Right cardiac atrium (tissue), 5 donors: ENCODE data around the gene MAML3. TPM values are rescaled to one million over a fixed set of nuclear protein-coding genes. Genes with fewer than 3 reads are reported as not detected.

Source experiments
- ATAC-seq, 2 donors: fragments of 200-7000 bp; cut with Tn5 transposase; one replicate each; pipeline versions ENCODE4 v1.8.0 to v1.9.1; 2020; ENCODE audit warnings: moderate library complexity in 2 of 2, mild to moderate bottlenecking in 1 of 2
- DNase-seq, 3 donors: peaks; one replicate each; pipeline ENCODE4 v3.0.0-alpha.2; 2020
- H3K27ac ChIP-seq: one replicate; pipeline ENCODE4 v1.5.1; 2013; ENCODE audit warnings: mild to moderate bottlenecking, low read length, control low read depth, moderate library complexity
- H3K27me3 ChIP-seq: one replicate; pipeline ENCODE4 v1.6.1; 2013; ENCODE audit not compliant: control insufficient read depth, insufficient read depth
- H3K4me1 ChIP-seq: one replicate; pipeline ENCODE4 v1.6.1; 2013; ENCODE audit warnings: low read length; ENCODE audit not compliant: control insufficient read depth, insufficient read depth
- H3K4me3 ChIP-seq: one replicate; pipeline ENCODE4 v1.5.1; 2013; ENCODE audit warnings: low read length, control low read depth
- H3K9me3 ChIP-seq: one replicate; pipeline ENCODE4 v1.6.1; 2013; ENCODE audit warnings: low read length; ENCODE audit not compliant: control insufficient read depth
- WGBS: extraction: QIAGEN DNeasy Blood & Tissue Kit; methylation state at CpG from one replicate; pipeline ENCODE4 v1.1.7; 2013; 5-methylcytosine and 5-hydroxymethylcytosine counted together
- intact Hi-C, 4 donors: fragments of 100-400 bp; cut with DNase I; formaldehyde crosslinking; loops; one replicate each; pipeline versions ENCODE4 v1.11.0 to v1.14.0; 2022 to 2023
- polyA plus RNA-seq: library from polyadenylated mRNA; stranded (reverse); fragments of 200-250 nt; gene quantifications from one replicate; pipeline ENCODE4 v1.2.3, GENCODE V29; 2013
- total RNA-seq, 4 donors: library from RNA; stranded (reverse); fragmentation: NEBNext Ultra II Directional; extraction: Animal tissue kit (Norgen Biotek cat#: 25700); gene quantifications; one replicate each; pipeline ENCODE4 v1.2.1, GENCODE V29; 2021
- donor health status: healthy with polysubstance abuse.
- donor health status: DM: no; HTN: yes; CAD: no.
- donor health status: DM: no; HTN: no; CAD: no.
- donor health status: DM: no; HTN: yes; CAD: no; lungs with severe emphysema.
- donor health status: DM: yes; HTN: yes; CAD: no.

Gene MAML3
- total and polyA plus RNA-seq, 5 donors = 1.6 to 4.2 (median 3.2) TPM

GRCh38 chr4:139696491-139696890 lies 457.5 kb downstream of the MAML3 start:
- peak overlapping the region; percentile 34 for H3K27ac ChIP-seq

GRCh38 chr4:139694522-139695107 lies 459.4 kb downstream of the MAML3 start:
- no peaks in the 10 kb centered on the region for H3K9me3 ChIP-seq
- WGBS = 88% methylated on average over 3 of the region's 3 CpGs
- no peak for ATAC-seq
- intact Hi-C loops = no loop called here
- no peak for DNase-seq
- H3K27ac ChIP-seq = no peak overlapping the region
- H3K27me3 ChIP-seq = no peaks in the 10 kb centered on the region
- H3K4me3 ChIP-seq = no peak overlapping the region
- H3K4me1 ChIP-seq = peaks cover 12% of the 10 kb centered on the region

More at GRCh38 chr4:139696491-139696890, 457.5 kb downstream of the MAML3 start:
- no peak for DNase-seq
- Histone ChIP-seq H3K9me3 (no peaks in the 10 kb centered on the region), H3K4me1 (peaks cover 7% of the 10 kb centered on the region), H3K27me3 (no peaks in the 10 kb centered on the region), H3K4me3 (no peak overlapping the region)
- intact Hi-C loops = no loop called here
- whole genome bisulfite sequencing = 72% methylated on average over 5 of the region's 5 CpGs
- no peak for ATAC-seq

GRCh38 chr4:139692309-139693012 lies 461.5 kb downstream of the MAML3 start:
- intact Hi-C loops = no loop called here

GRCh38 chr4:139690419-139690818 lies 463.6 kb downstream of the MAML3 start:
- no peak overlapping the region for H3K4me3 ChIP-seq
- H3K4me1 ChIP-seq = peaks cover 12% of the 10 kb centered on the region
- H3K27ac ChIP-seq = no peak overlapping the region
- ATAC-seq = no peak
- no peaks in the 10 kb centered on the region for H3K9me3 ChIP-seq
- H3K27me3 ChIP-seq = no peaks in the 10 kb centered on the region
- intact Hi-C loops = no loop called here
- DNase-seq = no peak

More at GRCh38 chr4:139692309-139693012, 461.5 kb downstream of the MAML3 start:
- 36% methylated on average over 4 of the region's 4 CpGs for WGBS
- ATAC-seq = peak; percentile 89 to 92
- Histone ChIP-seq H3K27me3 (no peaks in the 10 kb centered on the region), H3K4me3 (no peak overlapping the region), H3K9me3 (no peaks in the 10 kb centered on the region), H3K4me1 (peaks cover 12% of the 10 kb centered on the region), H3K27ac (peak overlapping the region; percentile 91)
- DNase-seq = peak in 1 of 3 donors; percentile 50

- no peaks in the 10 kb centered on the region for H3K9me3 ChIP-seq
- no peak for DNase-seq
- 96% methylated on average over 6 of the region's 6 CpGs for WGBS
- intact Hi-C loops = no loop called here
- H3K27me3 ChIP-seq = no peaks in the 10 kb centered on the region
- H3K4me3 ChIP-seq = no peak overlapping the region
- no peak for ATAC-seq
- no peak overlapping the region for H3K27ac ChIP-seq
- peaks cover 12% of the 10 kb centered on the region for H3K4me1 ChIP-seq
Observed at GRCh38 chr4:139689093-139689722, 464.8 kb downstream of the MAML3 start.

- Histone ChIP-seq H3K27ac (no peak overlapping the region), H3K4me1 (peaks cover 10% of the 10 kb centered on the region), H3K4me3 (no peak overlapping the region), H3K27me3 (no peaks in the 10 kb centered on the region), H3K9me3 (no peaks in the 10 kb centered on the region)
- WGBS = 46% methylated on average over 3 of the region's 3 CpGs
- intact Hi-C loops = no loop called here
- ATAC-seq (no peak), DNase-seq (no peak)
Observed at GRCh38 chr4:139686988-139687387, 467.0 kb downstream of the MAML3 start.

- no peak for ATAC-seq
- H3K4me3 ChIP-seq = no peak overlapping the region
- 44% methylated on average over 1 of the region's 1 CpG for WGBS
- no peaks in the 10 kb centered on the region for H3K27me3 ChIP-seq
- no peak for DNase-seq
- no peak overlapping the region for H3K27ac ChIP-seq
- H3K4me1 ChIP-seq = peaks cover 6% of the 10 kb centered on the region
- intact Hi-C loops = no loop called here
- no peaks in the 10 kb centered on the region for H3K9me3 ChIP-seq
Observed at GRCh38 chr4:139686130-139686529, 467.9 kb downstream of the MAML3 start.

GRCh38 chr4:139685180-139685579 lies 468.8 kb downstream of the MAML3 start:
- Histone ChIP-seq H3K9me3 (no peaks in the 10 kb centered on the region), H3K4me1 (peaks cover 3% of the 10 kb centered on the region), H3K27me3 (no peaks in the 10 kb centered on the region), H3K27ac (no peak overlapping the region), H3K4me3 (no peak overlapping the region)
- no peak for ATAC-seq
- 90% methylated on average over 5 of the region's 5 CpGs for WGBS
- DNase-seq = no peak
- intact Hi-C loops = no loop called here

- H3K27ac ChIP-seq = no peak overlapping the region
- H3K4me3 ChIP-seq = no peak overlapping the region
- 89% methylated on average over 1 of the region's 1 CpG for WGBS
- ATAC-seq (no peak), DNase-seq (no peak)
- peaks cover 3% of the 10 kb centered on the region for H3K4me1 ChIP-seq
- intact Hi-C loops = no loop called here
- H3K9me3 ChIP-seq = no peaks in the 10 kb centered on the region
- H3K27me3 ChIP-seq = no peaks in the 10 kb centered on the region
Observed at GRCh38 chr4:139684351-139684750, 469.6 kb downstream of the MAML3 start.

GRCh38 chr4:139682741-139683151 lies 471.2 kb downstream of the MAML3 start:
- Histone ChIP-seq H3K27ac (no peak overlapping the region), H3K4me1 (peaks cover 3% of the 10 kb centered on the region), H3K4me3 (no peak overlapping the region), H3K9me3 (no peaks in the 10 kb centered on the region), H3K27me3 (no peaks in the 10 kb centered on the region)
- peak; percentile 21 to 65 (median 55) for DNase-seq
- intact Hi-C loops = no loop called here
- 35% methylated on average over 6 of the region's 6 CpGs for WGBS
- peak; percentile 62 to 88 for ATAC-seq

GRCh38 chr4:139682309-139682708 lies 471.7 kb downstream of the MAML3 start:
- WGBS = 70% methylated on average over 2 of the region's 2 CpGs
- Histone ChIP-seq H3K9me3 (no peaks in the 10 kb centered on the region), H3K27me3 (no peaks in the 10 kb centered on the region), H3K27ac (no peak overlapping the region), H3K4me1 (peaks cover 3% of the 10 kb centered on the region), H3K4me3 (no peak overlapping the region)
- peak in 1 of 3 donors; percentile 35 for DNase-seq
- intact Hi-C loops = no loop called here
- ATAC-seq = peak; percentile 45 to 52
